ENCODE results near the gene FBXO36.

Gene FBXO36, protein sequence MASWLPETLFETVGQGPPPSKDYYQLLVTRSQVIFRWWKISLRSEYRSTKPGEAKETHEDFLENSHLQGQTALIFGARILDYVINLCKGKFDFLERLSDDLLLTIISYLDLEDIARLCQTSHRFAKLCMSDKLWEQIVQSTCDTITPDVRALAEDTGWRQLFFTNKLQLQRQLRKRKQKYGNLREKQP

DNA sequence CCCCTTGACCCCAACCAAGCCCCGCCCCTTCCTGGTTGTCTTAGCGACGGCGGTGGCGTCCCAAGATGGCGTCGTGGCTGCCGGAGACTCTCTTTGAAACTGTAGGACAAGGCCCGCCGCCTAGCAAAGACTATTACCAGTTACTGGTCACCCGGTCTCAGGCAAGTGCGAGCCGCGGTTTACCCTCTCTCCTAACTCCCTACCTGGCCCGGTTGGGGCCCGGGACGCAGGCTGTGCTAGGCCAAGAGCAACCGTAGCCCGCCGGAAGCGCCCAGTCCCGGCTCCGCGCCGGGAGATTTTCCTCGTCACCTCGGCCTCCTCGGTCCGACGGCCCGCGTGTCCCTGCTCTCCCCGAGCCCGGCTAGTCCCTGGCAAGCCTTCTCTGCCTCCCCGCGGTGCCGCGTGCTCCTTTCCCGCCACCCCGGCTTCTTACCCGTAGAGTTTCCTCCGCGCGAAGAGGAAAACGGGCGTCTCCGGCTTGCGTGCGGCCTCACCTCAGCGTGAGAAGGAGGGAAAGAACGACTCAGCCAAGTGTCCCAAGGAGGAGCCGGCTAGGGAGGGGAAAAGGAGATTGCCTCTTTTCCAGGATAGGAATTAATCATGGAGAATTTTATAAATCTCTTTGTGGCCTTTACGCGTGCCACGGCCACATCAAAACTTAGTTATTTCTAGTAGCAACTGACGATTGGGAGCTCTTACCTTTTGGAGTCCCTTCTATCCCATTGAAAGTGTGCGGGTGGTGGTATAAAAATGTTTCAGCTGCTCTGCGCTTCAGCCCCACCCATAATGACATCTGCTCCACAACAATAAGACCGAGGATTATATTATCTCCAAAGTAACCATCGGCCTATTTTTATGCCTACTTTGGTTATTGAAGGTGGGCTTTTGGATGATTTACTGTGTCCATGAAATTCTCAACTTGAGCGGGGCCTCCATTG lies at the start of gene FBXO36:
FBXO36 (plus strand) TSS at position 55 of the 938 bp plus-strand sequence; CDS start at position 66, 11 bp downstream.
- TF ChIP-seq, protein P1, sequence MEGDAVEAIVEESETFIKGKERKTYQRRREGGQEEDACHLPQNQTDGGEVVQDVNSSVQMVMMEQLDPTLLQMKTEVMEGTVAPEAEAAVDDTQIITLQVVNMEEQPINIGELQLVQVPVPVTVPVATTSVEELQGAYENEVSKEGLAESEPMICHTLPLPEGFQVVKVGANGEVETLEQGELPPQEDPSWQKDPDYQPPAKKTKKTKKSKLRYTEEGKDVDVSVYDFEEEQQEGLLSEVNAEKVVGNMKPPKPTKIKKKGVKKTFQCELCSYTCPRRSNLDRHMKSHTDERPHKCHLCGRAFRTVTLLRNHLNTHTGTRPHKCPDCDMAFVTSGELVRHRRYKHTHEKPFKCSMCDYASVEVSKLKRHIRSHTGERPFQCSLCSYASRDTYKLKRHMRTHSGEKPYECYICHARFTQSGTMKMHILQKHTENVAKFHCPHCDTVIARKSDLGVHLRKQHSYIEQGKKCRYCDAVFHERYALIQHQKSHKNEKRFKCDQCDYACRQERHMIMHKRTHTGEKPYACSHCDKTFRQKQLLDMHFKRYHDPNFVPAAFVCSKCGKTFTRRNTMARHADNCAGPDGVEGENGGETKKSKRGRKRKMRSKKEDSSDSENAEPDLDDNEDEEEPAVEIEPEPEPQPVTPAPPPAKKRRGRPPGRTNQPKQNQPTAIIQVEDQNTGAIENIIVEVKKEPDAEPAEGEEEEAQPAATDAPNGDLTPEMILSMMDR (IDR thresholded peaks at IDR 0.05; ENCODE audit: low read depth, low read length, missing control alignments), result no peak
- H3K4me3 ChIP-seq (ENCODE audit: low read depth, low read length), result peak within 1 kb of the TSS; percentile 92
- DNase-seq (ENCODE audit: low read depth), result no peak

DNA sequence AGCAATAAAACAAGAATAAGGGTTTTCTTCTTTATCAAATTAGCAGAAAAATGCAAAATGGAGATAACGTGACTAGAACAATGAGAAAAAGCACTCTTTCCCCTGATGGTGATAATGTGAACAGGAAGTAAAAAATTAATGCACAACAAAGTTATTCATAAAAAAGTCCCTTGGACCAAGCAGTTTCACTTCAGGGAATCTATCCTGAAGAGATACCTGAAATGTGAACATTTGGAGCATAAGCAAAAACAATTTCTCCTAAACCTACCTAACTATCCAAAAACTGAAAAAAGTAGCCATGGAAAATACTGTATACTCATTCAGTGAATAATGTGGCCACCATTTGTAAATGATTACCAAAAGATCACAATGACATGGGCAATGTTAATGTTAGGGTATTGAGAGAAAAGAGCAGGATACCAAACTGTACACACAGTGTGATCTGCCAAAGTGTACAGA lies 49.2 kb upstream of the FBXO36 start:
- no peak for DNase-seq (ENCODE audit: low read depth)
- TF ChIP-seq, protein P1 (IDR thresholded peaks at IDR 0.05; ENCODE audit: low read depth, low read length, missing control alignments), result no peak
- no peak overlapping the region for H3K4me3 ChIP-seq (ENCODE audit: low read depth, low read length)

DNA sequence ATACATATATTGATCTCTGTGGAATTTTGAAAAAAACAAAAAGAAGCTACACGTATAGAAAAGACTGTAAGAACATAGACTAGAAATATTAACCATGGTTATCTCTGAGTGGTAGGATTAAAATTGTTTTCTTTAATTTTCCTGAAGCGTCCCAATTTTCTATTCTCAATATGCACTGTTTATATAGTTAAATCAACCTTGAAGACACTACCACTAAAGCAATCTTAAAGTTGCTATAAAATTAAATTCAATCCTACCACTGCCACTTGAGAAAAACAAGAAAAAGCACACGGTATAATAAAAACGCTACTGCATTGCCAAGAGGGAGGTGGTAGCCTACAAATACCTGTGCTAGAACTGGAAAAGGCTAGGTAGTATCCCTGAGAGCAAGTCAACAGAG lies 47.7 kb upstream of the FBXO36 start:
- H3K4me3 ChIP-seq (ENCODE audit: low read depth, low read length), result no peak overlapping the region
- no peak for DNase-seq (ENCODE audit: low read depth)
- TF ChIP-seq, protein P1 (IDR thresholded peaks at IDR 0.05; ENCODE audit: low read depth, low read length, missing control alignments), result no peak

DNA sequence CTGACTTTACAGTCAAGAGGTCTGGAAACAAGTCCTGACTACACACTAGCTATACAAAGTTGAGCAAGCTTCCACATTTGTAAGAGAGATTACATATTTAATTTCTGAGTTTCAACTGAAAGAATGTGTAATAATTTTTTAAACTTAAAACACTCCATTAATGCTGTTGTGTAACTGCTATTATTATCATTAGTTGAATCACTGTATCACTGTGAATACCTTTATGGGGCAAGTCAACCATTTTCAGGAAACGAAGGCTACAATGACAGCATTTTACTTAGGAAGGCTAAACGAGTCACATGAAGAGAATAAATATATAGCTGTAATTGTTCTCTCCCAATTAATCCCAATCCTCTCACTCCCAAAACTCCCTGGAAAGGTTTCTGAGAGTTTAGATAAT lies 46.8 kb upstream of the FBXO36 start:
- H3K4me3 ChIP-seq (ENCODE audit: low read depth, low read length), result no peak overlapping the region
- no peak for DNase-seq (ENCODE audit: low read depth)

DNA sequence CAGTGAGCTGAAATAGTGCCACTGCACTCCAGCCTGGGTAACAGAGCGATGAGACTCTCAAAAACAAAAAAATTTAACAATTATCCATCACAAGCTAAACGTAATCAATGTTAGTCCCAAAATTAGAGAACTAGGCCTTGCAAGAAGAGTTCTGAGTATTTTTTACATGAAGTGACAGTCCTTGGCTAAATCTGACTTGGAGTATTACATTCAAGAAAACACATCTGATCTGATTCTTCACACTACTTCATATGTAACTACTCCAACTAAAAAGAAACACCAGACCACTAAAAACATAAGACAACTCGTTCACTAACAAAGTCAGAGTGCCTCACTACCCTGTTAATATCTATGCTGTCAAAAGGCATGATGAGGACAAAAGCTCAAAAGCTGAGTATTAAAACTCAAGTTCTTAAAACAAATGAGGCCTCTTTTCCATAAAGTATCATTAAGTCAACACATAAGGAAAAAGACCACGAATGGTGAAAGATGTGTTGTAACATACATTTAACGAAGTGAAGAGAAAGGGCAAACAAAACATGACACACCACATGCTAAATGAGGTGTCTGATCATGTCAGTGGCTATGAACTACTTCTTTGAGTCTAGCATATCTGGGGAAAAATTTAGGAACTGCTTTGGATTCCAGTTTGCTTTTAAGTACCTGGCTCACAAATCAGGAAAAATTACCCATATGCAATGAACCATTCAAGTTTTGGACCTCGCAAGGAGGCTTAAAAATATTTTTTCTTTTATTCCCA lies 42.9 kb upstream of the FBXO36 start:
- no peak for DNase-seq (ENCODE audit: low read depth)
- TF ChIP-seq, protein P1 (IDR thresholded peaks at IDR 0.05; ENCODE audit: low read depth, low read length, missing control alignments), result no peak
- no peak overlapping the region for H3K4me3 ChIP-seq (ENCODE audit: low read depth, low read length)

More for the DNA sequence above, 46.8 kb upstream of the FBXO36 start:
- TF ChIP-seq, protein P1 (IDR thresholded peaks at IDR 0.05; ENCODE audit: low read depth, low read length, missing control alignments), result no peak

DNA sequence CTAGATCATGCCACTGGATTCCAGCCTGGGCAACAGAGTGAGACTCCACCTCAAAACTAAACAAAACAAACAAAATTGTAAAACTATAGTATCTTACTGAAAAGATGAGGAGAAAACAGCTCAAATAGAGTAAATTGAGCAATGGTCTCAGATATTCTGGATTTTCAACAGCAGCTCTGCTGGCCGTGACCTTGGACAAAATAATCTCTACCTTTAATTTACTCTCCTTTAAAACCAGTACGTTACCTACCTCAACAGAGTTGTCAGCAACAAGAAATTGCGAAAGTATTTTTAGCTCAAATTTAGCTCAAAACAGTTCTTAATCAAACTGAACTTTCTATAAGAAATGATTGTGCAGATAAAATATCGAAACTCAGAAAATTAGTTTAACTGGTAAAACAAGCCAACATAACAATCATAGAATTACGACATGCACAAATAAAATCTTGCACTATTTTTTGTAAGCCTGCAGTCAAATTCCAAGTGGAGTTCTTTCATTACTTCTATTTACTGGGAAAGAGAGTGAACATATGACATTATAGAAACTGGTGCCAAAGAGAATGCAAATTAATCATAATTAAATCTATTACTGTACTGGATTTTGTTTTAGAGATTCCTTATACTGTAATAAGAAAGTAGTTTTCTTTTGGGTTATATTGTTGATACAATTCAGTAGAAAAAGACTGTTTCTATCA lies 41.3 kb upstream of the FBXO36 start:
- H3K4me3 ChIP-seq (ENCODE audit: low read depth, low read length), result no peak overlapping the region
- TF ChIP-seq, protein P1 (IDR thresholded peaks at IDR 0.05; ENCODE audit: low read depth, low read length, missing control alignments), result no peak
- DNase-seq (ENCODE audit: low read depth), result no peak
